HCT116 (cell line): ENCODE data around the gene TSPAN5. TPM values are rescaled to one million over a fixed set of nuclear protein-coding genes. Genes with fewer than 3 reads are reported as not detected.

Source experiments
- ATAC-seq: fragments of 200-7000 bp; cut with Tn5 transposase; 2 replicates; pipeline ENCODE4 v1.9.1; 2020; ENCODE audit warnings: mild to moderate bottlenecking, moderate library complexity
- BruUV-seq: library from RNA; stranded (reverse); fragments of 400-500 nt; replicated peaks from 2 replicates; lab custom pipeline; 2021; lab: Mats Ljungman, UMichigan
- CTCF ChIA-PET: fragments of 300-600 bp; sonication (Branson Sonifier 250); formaldehyde crosslinking; loops from one replicate; lab custom pipeline; 2021; ENCODE audit warnings: antibody characterized with exemption; lab: Charles Lee
- POLR2A ChIA-PET: fragments of 300-600, 350-600 bp; sonication (Branson Sonifier 250); formaldehyde crosslinking; loops from one replicate; lab custom pipeline; 2021; ENCODE audit warnings: antibody characterized with exemption; lab: Charles Lee
- RAD21 ChIA-PET, 2 experiments: fragments of 300-600 bp; sonication (Branson Sonifier 250); formaldehyde crosslinking; loops; one replicate each; lab custom pipeline; 2023; ENCODE audit warnings: low total read pairs in 2 of 2; ENCODE audit not compliant: uncharacterized antibody in 2 of 2, unreplicated experiment in 2 of 2, low non-redundant PET in 1 of 2; lab: Charles Lee
- DNase-seq: peaks from one replicate; pipeline ENCODE4 v3.0.0-alpha.2; 2010; ENCODE audit warnings: low read depth, low spot score
- H2AFZ ChIP-seq: fragments of 200-600 bp; shearing (Covaris generic), sonication (generic); 2 replicates; pipeline ENCODE4 v1.6.1; 2017; ENCODE audit warnings: low read depth, mixed run types, mixed read lengths, antibody characterized with exemption, low read length; ENCODE audit not compliant: poor library complexity, severe bottlenecking
- H3K27ac ChIP-seq: 2 replicates; pipeline ENCODE4 v1.5.1; 2012; ENCODE audit warnings: low read depth, low read length
- H3K27me3 ChIP-seq: fragments of 200-600 bp; sonication (generic); 2 replicates; pipeline ENCODE4 v1.6.1; 2016; ENCODE audit warnings: mixed run types, low read length, mixed read lengths; ENCODE audit not compliant: insufficient read depth
- H3K36me3 ChIP-seq, 2 experiments: fragments of 200-500 bp in 1 of 2; fragments of 200-600 bp in 1 of 2; sonication (Bioruptor generic) in 1 of 2; sonication (generic) in 1 of 2; 2 replicates each; pipeline versions ENCODE4 v1.5.1 to v1.6.1; 2014 to 2016; ENCODE audit warnings: low read length in 2 of 2, inconsistent platforms in 1 of 2, mixed read lengths in 1 of 2, mixed run types in 1 of 2; ENCODE audit not compliant: insufficient read depth in 2 of 2, control insufficient read depth in 1 of 2
- H3K4me1 ChIP-seq, 2 experiments: fragments of 200-600 bp in 1 of 2; sonication (generic) in 1 of 2; 2 replicates each; pipeline versions ENCODE4 v1.5.1 to v1.6.1; 2012 to 2017; ENCODE audit warnings: low read length in 2 of 2, inconsistent platforms in 1 of 2, mild to moderate bottlenecking in 1 of 2, mixed read lengths in 1 of 2, mixed run types in 1 of 2, moderate library complexity in 1 of 2; ENCODE audit not compliant: insufficient read depth in 2 of 2, control insufficient read depth in 1 of 2
- H3K4me2 ChIP-seq: fragments of 200-600 bp; sonication (generic); 2 replicates; pipeline ENCODE4 v1.6.1; 2017; ENCODE audit warnings: mixed run types, low read length, mixed read lengths
- H3K4me3 ChIP-seq, 2 experiments: fragments of 200-600 bp in 1 of 2; sonication (generic) in 1 of 2; replicated peaks in 1 of 2; 2 replicates each; pipeline ENCODE4 v1.5.1; 2011 to 2016; ENCODE audit warnings: low read length in 2 of 2, control low read depth in 1 of 2, low read depth in 1 of 2, mild to moderate bottlenecking in 1 of 2, mixed read lengths in 1 of 2, mixed run types in 1 of 2
- H3K79me2 ChIP-seq: fragments of 200-600 bp; sonication (generic); 2 replicates; pipeline ENCODE4 v1.6.1; 2017; ENCODE audit warnings: mild to moderate bottlenecking, mixed run types, low read length, moderate library complexity, mixed read lengths; ENCODE audit not compliant: insufficient read depth
- H3K9ac ChIP-seq: fragments of 200-600 bp; sonication (generic); 2 replicates; pipeline ENCODE4 v1.6.1; 2016; ENCODE audit warnings: low read length, mixed read lengths
- H3K9me2 ChIP-seq: fragments of 200-600 bp; sonication (generic), shearing (Covaris generic); 2 replicates; pipeline ENCODE4 v1.6.1; 2017; ENCODE audit warnings: mixed run types, mild to moderate bottlenecking, moderate library complexity; ENCODE audit not compliant: insufficient read depth
- H3K9me3 ChIP-seq, 2 experiments: fragments of 200-500 bp in 1 of 2; fragments of 200-600 bp in 1 of 2; sonication (Bioruptor generic) in 1 of 2; sonication (generic) in 1 of 2; 2 replicates each; pipeline ENCODE4 v1.6.1; 2014 to 2017; ENCODE audit warnings: low read length in 2 of 2, mixed read lengths in 2 of 2, inconsistent platforms in 1 of 2, low read depth in 1 of 2, mild to moderate bottlenecking in 1 of 2, mixed run types in 1 of 2, moderate library complexity in 1 of 2; ENCODE audit not compliant: control insufficient read depth in 1 of 2, insufficient read depth in 1 of 2
- H4K20me1 ChIP-seq: fragments of 200-600 bp; sonication (generic), shearing (Covaris generic); 2 replicates; pipeline ENCODE4 v1.6.1; 2017; ENCODE audit warnings: mixed run types, mild to moderate bottlenecking, moderate library complexity; ENCODE audit not compliant: insufficient read depth
- CBX3 ChIP-seq: IDR thresholded peaks from 2 replicates; pipeline ENCODE4 v1.6.1; 2012; ENCODE audit warnings: low read depth
- CEBPB ChIP-seq: IDR thresholded peaks from 2 replicates; pipeline ENCODE4 v1.6.1; 2012; ENCODE audit warnings: low read depth
- EGR1 ChIP-seq: IDR thresholded peaks from 2 replicates; pipeline ENCODE4 v1.6.1; 2012; ENCODE audit warnings: low read depth
- ELF1 ChIP-seq: IDR thresholded peaks from 2 replicates; pipeline ENCODE4 v1.6.1; 2012; ENCODE audit warnings: low read depth, borderline replicate concordance
- EZH2 ChIP-seq: fragments of 200-600 bp; sonication (generic); IDR thresholded peaks from 2 replicates; pipeline ENCODE4 v1.6.1; 2017; ENCODE audit warnings: antibody characterized with exemption, mixed run types
- EZH2phosphoT487 ChIP-seq: fragments of 200-600 bp; IDR thresholded peaks from 2 replicates; pipeline ENCODE4 v1.6.1; 2018; ENCODE audit warnings: antibody characterized with exemption, borderline replicate concordance
- FOSL1 ChIP-seq: IDR thresholded peaks from 2 replicates; pipeline ENCODE4 v1.6.1; 2012; ENCODE audit warnings: low read depth
- JUND ChIP-seq: IDR thresholded peaks from 2 replicates; pipeline ENCODE4 v1.6.1; 2012
- POLR2A ChIP-seq: IDR thresholded peaks from 2 replicates; pipeline ENCODE4 v1.7.0; 2011; ENCODE audit warnings: borderline replicate concordance; ENCODE audit not compliant: insufficient read depth, insufficient read length; ENCODE audit errors: extremely low read depth
- POLR2AphosphoS5 ChIP-seq: IDR thresholded peaks from 2 replicates; pipeline ENCODE4 v1.6.1; 2011; ENCODE audit warnings: mild to moderate bottlenecking, low read depth, low read length, moderate library complexity
- SIN3A ChIP-seq: IDR thresholded peaks from 2 replicates; pipeline ENCODE4 v1.6.1; 2012; ENCODE audit warnings: low read depth
- SP1 ChIP-seq: IDR thresholded peaks from 2 replicates; pipeline ENCODE4 v1.6.1; 2012; ENCODE audit warnings: low read depth
- SRF ChIP-seq: IDR thresholded peaks from 2 replicates; pipeline ENCODE4 v1.6.1; 2012; ENCODE audit warnings: low read depth
- TCF7L2 ChIP-seq: IDR thresholded peaks from 2 replicates; pipeline ENCODE4 v1.7.0; 2011; ENCODE audit warnings: borderline replicate concordance, inconsistent platforms; ENCODE audit not compliant: insufficient read depth, insufficient read length; ENCODE audit errors: extremely low read depth
- ZFX ChIP-seq: fragments of 450-650 bp; IDR thresholded peaks from 2 replicates; pipeline ENCODE4 v1.6.1; 2017
- ZNF274 ChIP-seq: fragments of 200-500 bp; sonication (Bioruptor generic); IDR thresholded peaks from 2 replicates; pipeline ENCODE4 v1.6.1; 2014; ENCODE audit warnings: mild to moderate bottlenecking, low read depth, low read length, inconsistent platforms
- intact Hi-C: fragments of 100-400 bp; cut with micrococcal nuclease; formaldehyde crosslinking; loops from 2 replicates; pipeline ENCODE4 v1.10.0; 2022
- total RNA-seq: library from RNA; stranded (reverse); gene quantifications from one replicate; pipeline ENCODE4 v1.2.1, GENCODE V29; 2021; ENCODE audit not compliant: unreplicated experiment
- TF ChIP-seq, protein P1 (sequence below): IDR thresholded peaks from 2 replicates; pipeline ENCODE4 v1.6.1; 2012; ENCODE audit warnings: low read depth
- TF ChIP-seq, protein P2 (sequence below): IDR thresholded peaks from 2 replicates; pipeline ENCODE4 v1.6.1; 2012
- TF ChIP-seq, protein P3 (sequence below), 3 experiments: fragments of 200-600 bp in 1 of 3; sonication (generic) in 1 of 3; IDR thresholded peaks in 2 of 3; conservative IDR thresholded peaks in 1 of 3; 2 replicates each; pipeline ENCODE4 v1.5.1; 2012 to 2017; ENCODE audit warnings: low read depth in 2 of 3, low read length in 2 of 3, antibody characterized with exemption in 1 of 3, borderline replicate concordance in 1 of 3, control low read depth in 1 of 3, mild to moderate bottlenecking in 1 of 3, mixed read lengths in 1 of 3, mixed run types in 1 of 3, moderate library complexity in 1 of 3; ENCODE audit not compliant: insufficient read depth in 1 of 3
- TF ChIP-seq, protein P4 (sequence below): IDR thresholded peaks from 2 replicates; pipeline ENCODE4 v1.6.1; 2012
- TF ChIP-seq, protein P5 (sequence below): IDR thresholded peaks from 2 replicates; pipeline ENCODE4 v1.6.1; 2011; ENCODE audit warnings: mild to moderate bottlenecking, low read length, moderate library complexity; ENCODE audit not compliant: insufficient replicate concordance; ENCODE audit errors: extremely low read depth

Gene TSPAN5
- total RNA-seq, 1 experiment from 2014 or later = 56.8 TPM

DNA sequence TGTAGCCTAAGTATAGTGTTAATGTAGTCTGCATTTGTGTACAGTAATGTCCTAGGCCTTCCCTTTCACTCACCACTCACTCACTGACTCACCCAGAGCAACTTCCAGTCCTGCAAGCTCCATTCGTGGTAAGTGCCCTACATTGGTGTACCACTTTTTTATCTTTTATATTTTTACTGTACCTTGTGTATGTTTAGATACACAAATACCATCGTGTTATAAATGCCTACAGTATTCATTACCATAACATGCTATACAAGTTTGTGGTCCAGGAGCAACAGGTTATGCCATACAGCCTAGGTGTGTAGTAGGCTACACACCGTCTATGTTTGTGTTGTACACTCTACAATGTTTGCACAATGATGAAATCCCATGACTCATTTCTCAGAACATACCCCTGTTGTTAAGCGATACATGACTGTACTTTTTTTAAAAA lies 15.4 kb downstream of the TSPAN5 start:
- H3K4me3 ChIP-seq = no peak overlapping the region; a peak in 2 of 4 replicates
- peak overlapping the region; percentile 56 for H3K4me2 ChIP-seq
- BruUV-seq = no TSS peak
- peak overlapping the region; percentile 0; the same call in 1 of the 2 replicates for H3K27ac ChIP-seq
- ChIA-PET RAD21 (interaction anchor here in 1 of 2 experiments (0.6 kb wide), 1 partner anchor 16 kb away, joined by 6 read pairs; the partner anchor contains the start of gene TSPAN5), POLR2A (interaction anchor here (1.6 kb wide), 1 partner anchor 17 kb away, joined by 5 read pairs; no protein-coding TSS in a partner anchor), CTCF (interaction anchor here (0.8 kb wide), 2 partner anchors 11 to 14 kb away, joined by 3 to 4 read pairs; no protein-coding TSS in a partner anchor)
- H3K9me3 ChIP-seq = no peaks in the 10 kb centered on the region
- no peaks in the 10 kb centered on the region for H3K9me2 ChIP-seq
- peak; percentile 68 for DNase-seq
- no peaks in the 10 kb centered on the region for H3K27me3 ChIP-seq
- H3K4me1 ChIP-seq = peaks cover 15 to 74% of the 10 kb centered on the region in 2 experiments
- H2AFZ ChIP-seq = no peak overlapping the region
- H3K9ac ChIP-seq = no peak overlapping the region
- intact Hi-C loops = no loop called here
- H3K36me3 ChIP-seq = no peaks in the 10 kb centered on the region
- peak; percentile 92 for ATAC-seq
- H4K20me1 ChIP-seq = no peaks in the 10 kb centered on the region
- H3K79me2 ChIP-seq = peaks cover 100% of the 10 kb centered on the region
- TF ChIP-seq JUND = peak; percentile 88
- TF ChIP-seq EZH2phosphoT487 = no peak
- TF ChIP-seq SRF = peak; percentile 57; the same call in 1 of the 2 replicates
- TF ChIP-seq POLR2A = no peak
- TF ChIP-seq, protein P1, sequence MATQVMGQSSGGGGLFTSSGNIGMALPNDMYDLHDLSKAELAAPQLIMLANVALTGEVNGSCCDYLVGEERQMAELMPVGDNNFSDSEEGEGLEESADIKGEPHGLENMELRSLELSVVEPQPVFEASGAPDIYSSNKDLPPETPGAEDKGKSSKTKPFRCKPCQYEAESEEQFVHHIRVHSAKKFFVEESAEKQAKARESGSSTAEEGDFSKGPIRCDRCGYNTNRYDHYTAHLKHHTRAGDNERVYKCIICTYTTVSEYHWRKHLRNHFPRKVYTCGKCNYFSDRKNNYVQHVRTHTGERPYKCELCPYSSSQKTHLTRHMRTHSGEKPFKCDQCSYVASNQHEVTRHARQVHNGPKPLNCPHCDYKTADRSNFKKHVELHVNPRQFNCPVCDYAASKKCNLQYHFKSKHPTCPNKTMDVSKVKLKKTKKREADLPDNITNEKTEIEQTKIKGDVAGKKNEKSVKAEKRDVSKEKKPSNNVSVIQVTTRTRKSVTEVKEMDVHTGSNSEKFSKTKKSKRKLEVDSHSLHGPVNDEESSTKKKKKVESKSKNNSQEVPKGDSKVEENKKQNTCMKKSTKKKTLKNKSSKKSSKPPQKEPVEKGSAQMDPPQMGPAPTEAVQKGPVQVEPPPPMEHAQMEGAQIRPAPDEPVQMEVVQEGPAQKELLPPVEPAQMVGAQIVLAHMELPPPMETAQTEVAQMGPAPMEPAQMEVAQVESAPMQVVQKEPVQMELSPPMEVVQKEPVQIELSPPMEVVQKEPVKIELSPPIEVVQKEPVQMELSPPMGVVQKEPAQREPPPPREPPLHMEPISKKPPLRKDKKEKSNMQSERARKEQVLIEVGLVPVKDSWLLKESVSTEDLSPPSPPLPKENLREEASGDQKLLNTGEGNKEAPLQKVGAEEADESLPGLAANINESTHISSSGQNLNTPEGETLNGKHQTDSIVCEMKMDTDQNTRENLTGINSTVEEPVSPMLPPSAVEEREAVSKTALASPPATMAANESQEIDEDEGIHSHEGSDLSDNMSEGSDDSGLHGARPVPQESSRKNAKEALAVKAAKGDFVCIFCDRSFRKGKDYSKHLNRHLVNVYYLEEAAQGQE = no peak
- no peak for TF ChIP-seq EGR1
- TF ChIP-seq SIN3A = no peak
- peak; percentile 29; the same call in 1 of the 2 replicates for TF ChIP-seq POLR2AphosphoS5
- TF ChIP-seq, protein P2, sequence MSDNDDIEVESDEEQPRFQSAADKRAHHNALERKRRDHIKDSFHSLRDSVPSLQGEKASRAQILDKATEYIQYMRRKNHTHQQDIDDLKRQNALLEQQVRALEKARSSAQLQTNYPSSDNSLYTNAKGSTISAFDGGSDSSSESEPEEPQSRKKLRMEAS = peak; percentile 28
- TF ChIP-seq ELF1 = no peak
- no peak for TF ChIP-seq TCF7L2
- peak; percentile 95 for TF ChIP-seq CEBPB
- peak; percentile 88 for TF ChIP-seq FOSL1
- TF ChIP-seq EZH2 = no peak
- TF ChIP-seq, protein P3, sequence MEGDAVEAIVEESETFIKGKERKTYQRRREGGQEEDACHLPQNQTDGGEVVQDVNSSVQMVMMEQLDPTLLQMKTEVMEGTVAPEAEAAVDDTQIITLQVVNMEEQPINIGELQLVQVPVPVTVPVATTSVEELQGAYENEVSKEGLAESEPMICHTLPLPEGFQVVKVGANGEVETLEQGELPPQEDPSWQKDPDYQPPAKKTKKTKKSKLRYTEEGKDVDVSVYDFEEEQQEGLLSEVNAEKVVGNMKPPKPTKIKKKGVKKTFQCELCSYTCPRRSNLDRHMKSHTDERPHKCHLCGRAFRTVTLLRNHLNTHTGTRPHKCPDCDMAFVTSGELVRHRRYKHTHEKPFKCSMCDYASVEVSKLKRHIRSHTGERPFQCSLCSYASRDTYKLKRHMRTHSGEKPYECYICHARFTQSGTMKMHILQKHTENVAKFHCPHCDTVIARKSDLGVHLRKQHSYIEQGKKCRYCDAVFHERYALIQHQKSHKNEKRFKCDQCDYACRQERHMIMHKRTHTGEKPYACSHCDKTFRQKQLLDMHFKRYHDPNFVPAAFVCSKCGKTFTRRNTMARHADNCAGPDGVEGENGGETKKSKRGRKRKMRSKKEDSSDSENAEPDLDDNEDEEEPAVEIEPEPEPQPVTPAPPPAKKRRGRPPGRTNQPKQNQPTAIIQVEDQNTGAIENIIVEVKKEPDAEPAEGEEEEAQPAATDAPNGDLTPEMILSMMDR (IDR thresholded peaks at IDR 0.05 in 2 of 3, conservative IDR thresholded peaks at IDR 0.05 in 1 of 3; ENCODE audit: borderline replicate concordance in 1 of 3, insufficient read depth in 1 of 3, low read depth in 2 of 3, low read length in 2 of 3) = no peak
- TF ChIP-seq, protein P4, sequence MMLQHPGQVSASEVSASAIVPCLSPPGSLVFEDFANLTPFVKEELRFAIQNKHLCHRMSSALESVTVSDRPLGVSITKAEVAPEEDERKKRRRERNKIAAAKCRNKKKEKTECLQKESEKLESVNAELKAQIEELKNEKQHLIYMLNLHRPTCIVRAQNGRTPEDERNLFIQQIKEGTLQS = peak; percentile 89
- no peak for TF ChIP-seq ZFX
- peak; percentile 70 for TF ChIP-seq SP1
- no peak for TF ChIP-seq ZNF274
- TF ChIP-seq, protein P5, sequence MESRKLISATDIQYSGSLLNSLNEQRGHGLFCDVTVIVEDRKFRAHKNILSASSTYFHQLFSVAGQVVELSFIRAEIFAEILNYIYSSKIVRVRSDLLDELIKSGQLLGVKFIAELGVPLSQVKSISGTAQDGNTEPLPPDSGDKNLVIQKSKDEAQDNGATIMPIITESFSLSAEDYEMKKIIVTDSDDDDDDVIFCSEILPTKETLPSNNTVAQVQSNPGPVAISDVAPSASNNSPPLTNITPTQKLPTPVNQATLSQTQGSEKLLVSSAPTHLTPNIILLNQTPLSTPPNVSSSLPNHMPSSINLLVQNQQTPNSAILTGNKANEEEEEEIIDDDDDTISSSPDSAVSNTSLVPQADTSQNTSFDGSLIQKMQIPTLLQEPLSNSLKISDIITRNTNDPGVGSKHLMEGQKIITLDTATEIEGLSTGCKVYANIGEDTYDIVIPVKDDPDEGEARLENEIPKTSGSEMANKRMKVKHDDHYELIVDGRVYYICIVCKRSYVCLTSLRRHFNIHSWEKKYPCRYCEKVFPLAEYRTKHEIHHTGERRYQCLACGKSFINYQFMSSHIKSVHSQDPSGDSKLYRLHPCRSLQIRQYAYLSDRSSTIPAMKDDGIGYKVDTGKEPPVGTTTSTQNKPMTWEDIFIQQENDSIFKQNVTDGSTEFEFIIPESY = no peak
- TF ChIP-seq CBX3 = peak; percentile 77; the same call in 1 of the 2 replicates
